ENCODE results near the gene ME3.

The ME3 gene

GRCh38 chr11:86476109-86476861 is 196.1 kb downstream of the ME3 start:
- peaks cover 6% of the 10 kb centered on the region for H3K36me3 ChIP-seq (ENCODE audit: control insufficient read depth, insufficient read depth, low read length)
- 81 to 100% methylated on average over 3 to 4 of the region's 6 CpGs for WGBS, 2 experiments (ENCODE audit: insufficient coverage in 2 of 2)
- no peak overlapping the region for H3K4me3 ChIP-seq (ENCODE audit: extremely low read depth, insufficient read depth, low read length, poor library complexity, severe bottlenecking)
- H3K9me3 ChIP-seq (ENCODE audit: control insufficient read depth, low read length), result peaks cover 10% of the 10 kb centered on the region
- peaks cover 48% of the 10 kb centered on the region for H3K4me1 ChIP-seq (ENCODE audit: control insufficient read depth, insufficient read depth, low read length, poor library complexity, severe bottlenecking)
- peak overlapping the region; percentile 47 for H3K27ac ChIP-seq (ENCODE audit: low read depth, low read length, severe bottlenecking)

GRCh38 chr11:86475027-86475426 is 197.4 kb downstream of the ME3 start:
- Histone ChIP-seq H3K27ac (ENCODE audit: low read depth, low read length, severe bottlenecking) (peak overlapping the region; percentile 16), H3K4me3 (ENCODE audit: extremely low read depth, insufficient read depth, low read length, poor library complexity, severe bottlenecking) (no peak overlapping the region), H3K9me3 (ENCODE audit: control insufficient read depth, low read length) (peaks cover 10% of the 10 kb centered on the region), H3K4me1 (ENCODE audit: control insufficient read depth, insufficient read depth, low read length, poor library complexity, severe bottlenecking) (peaks cover 42% of the 10 kb centered on the region), H3K36me3 (ENCODE audit: control insufficient read depth, insufficient read depth, low read length) (peaks cover 6% of the 10 kb centered on the region)
- 67 to 89% methylated on average over 1 of the region's 3 CpGs for whole genome bisulfite sequencing, 2 experiments (ENCODE audit: insufficient coverage in 2 of 2)

GRCh38 chr11:86473991-86474833 is 198.2 kb downstream of the ME3 start:
- H3K4me3 ChIP-seq (ENCODE audit: extremely low read depth, insufficient read depth, low read length, poor library complexity, severe bottlenecking), result no peak overlapping the region
- 89 to 98% methylated on average over 8 to 9 of the region's 10 CpGs for WGBS, 2 experiments (ENCODE audit: insufficient coverage in 2 of 2)
- peaks cover 50% of the 10 kb centered on the region for H3K4me1 ChIP-seq (ENCODE audit: control insufficient read depth, insufficient read depth, low read length, poor library complexity, severe bottlenecking)
- H3K27ac ChIP-seq (ENCODE audit: low read depth, low read length, severe bottlenecking), result peak overlapping the region; percentile 77
- H3K9me3 ChIP-seq (ENCODE audit: control insufficient read depth, low read length), result peaks cover 10% of the 10 kb centered on the region
- H3K36me3 ChIP-seq (ENCODE audit: control insufficient read depth, insufficient read depth, low read length), result peaks cover 6% of the 10 kb centered on the region

GRCh38 chr11:86469491-86470388 is 202.7 kb downstream of the ME3 start:
- WGBS, 2 experiments (ENCODE audit: insufficient coverage in 2 of 2), result 83 to 96% methylated on average over 4 of the region's 5 CpGs
- H3K36me3 ChIP-seq (ENCODE audit: control insufficient read depth, insufficient read depth, low read length), result peaks cover 3% of the 10 kb centered on the region
- no peak overlapping the region for H3K27ac ChIP-seq (ENCODE audit: low read depth, low read length, severe bottlenecking)

GRCh38 chr11:86468169-86468568 is 204.2 kb downstream of the ME3 start:
- Histone ChIP-seq H3K9me3 (ENCODE audit: control insufficient read depth, low read length) (no peaks in the 10 kb centered on the region), H3K36me3 (ENCODE audit: control insufficient read depth, insufficient read depth, low read length) (peaks cover 3% of the 10 kb centered on the region), H3K27ac (ENCODE audit: low read depth, low read length, severe bottlenecking) (no peak overlapping the region), H3K4me1 (ENCODE audit: control insufficient read depth, insufficient read depth, low read length, poor library complexity, severe bottlenecking) (peaks cover 19% of the 10 kb centered on the region), H3K4me3 (ENCODE audit: extremely low read depth, insufficient read depth, low read length, poor library complexity, severe bottlenecking) (no peak overlapping the region)
- no CpG with 5 or more reads among the region's 1 CpG for WGBS, 2 experiments (ENCODE audit: insufficient coverage in 2 of 2)

More at GRCh38 chr11:86469491-86470388, 202.7 kb downstream of the ME3 start:
- Histone ChIP-seq H3K4me1 (ENCODE audit: control insufficient read depth, insufficient read depth, low read length, poor library complexity, severe bottlenecking) (peaks cover 29% of the 10 kb centered on the region), H3K9me3 (ENCODE audit: control insufficient read depth, low read length) (peaks cover 6% of the 10 kb centered on the region), H3K4me3 (ENCODE audit: extremely low read depth, insufficient read depth, low read length, poor library complexity, severe bottlenecking) (no peak overlapping the region)

GRCh38 chr11:86464509-86465221 is 207.8 kb downstream of the ME3 start:
- Histone ChIP-seq H3K9me3 (ENCODE audit: control insufficient read depth, low read length) (no peaks in the 10 kb centered on the region), H3K36me3 (ENCODE audit: control insufficient read depth, insufficient read depth, low read length) (peaks cover 3% of the 10 kb centered on the region), H3K4me1 (ENCODE audit: control insufficient read depth, insufficient read depth, low read length, poor library complexity, severe bottlenecking) (peaks cover 18% of the 10 kb centered on the region), H3K27ac (ENCODE audit: low read depth, low read length, severe bottlenecking) (no peak overlapping the region), H3K4me3 (ENCODE audit: extremely low read depth, insufficient read depth, low read length, poor library complexity, severe bottlenecking) (no peak overlapping the region)
- 91 to 97% methylated on average over 3 to 4 of the region's 5 CpGs for WGBS, 2 experiments (ENCODE audit: insufficient coverage in 2 of 2)

- H3K27ac ChIP-seq (ENCODE audit: low read depth, low read length, severe bottlenecking), result no peak overlapping the region
- H3K4me3 ChIP-seq (ENCODE audit: extremely low read depth, insufficient read depth, low read length, poor library complexity, severe bottlenecking), result no peak overlapping the region
- 97% methylated on average over 4 to 5 of the region's 5 CpGs for WGBS, 2 experiments (ENCODE audit: insufficient coverage in 2 of 2)
- no peaks in the 10 kb centered on the region for H3K9me3 ChIP-seq (ENCODE audit: control insufficient read depth, low read length)
- peaks cover 3% of the 10 kb centered on the region for H3K36me3 ChIP-seq (ENCODE audit: control insufficient read depth, insufficient read depth, low read length)
- peaks cover 16% of the 10 kb centered on the region for H3K4me1 ChIP-seq (ENCODE audit: control insufficient read depth, insufficient read depth, low read length, poor library complexity, severe bottlenecking)
Measured at GRCh38 chr11:86463955-86464354, 208.5 kb downstream of the ME3 start.

GRCh38 chr11:86463120-86463519 is 209.3 kb downstream of the ME3 start:
- Histone ChIP-seq H3K36me3 (ENCODE audit: control insufficient read depth, insufficient read depth, low read length) (peaks cover 3% of the 10 kb centered on the region), H3K4me3 (ENCODE audit: extremely low read depth, insufficient read depth, low read length, poor library complexity, severe bottlenecking) (no peak overlapping the region), H3K9me3 (ENCODE audit: control insufficient read depth, low read length) (no peaks in the 10 kb centered on the region), H3K4me1 (ENCODE audit: control insufficient read depth, insufficient read depth, low read length, poor library complexity, severe bottlenecking) (peaks cover 24% of the 10 kb centered on the region), H3K27ac (ENCODE audit: low read depth, low read length, severe bottlenecking) (no peak overlapping the region)
- 95 to 97% methylated on average over 5 to 7 of the region's 7 CpGs for WGBS, 2 experiments (ENCODE audit: insufficient coverage in 2 of 2)

- H3K9me3 ChIP-seq (ENCODE audit: control insufficient read depth, low read length), result no peaks in the 10 kb centered on the region
- 100% methylated on average over 1 of the region's 1 CpG; no CpG with 5 or more reads in 1 of the 2 experiments for WGBS, 2 experiments (ENCODE audit: insufficient coverage in 2 of 2)
- no peak overlapping the region for H3K27ac ChIP-seq (ENCODE audit: low read depth, low read length, severe bottlenecking)
- H3K4me3 ChIP-seq (ENCODE audit: extremely low read depth, insufficient read depth, low read length, poor library complexity, severe bottlenecking), result no peak overlapping the region
- H3K4me1 ChIP-seq (ENCODE audit: control insufficient read depth, insufficient read depth, low read length, poor library complexity, severe bottlenecking), result peaks cover 30% of the 10 kb centered on the region
- H3K36me3 ChIP-seq (ENCODE audit: control insufficient read depth, insufficient read depth, low read length), result peaks cover 3% of the 10 kb centered on the region
Measured at GRCh38 chr11:86461892-86462291, 210.5 kb downstream of the ME3 start.

All from mesodermal cell (in vitro differentiated cells).